ENCODE data around the gene KCNF1.

The KCNF1 gene

GRCh38 chr2:10894264-10894935, 17.3 kb upstream of the KCNF1 start:
- no peak for TF ChIP-seq TAF1 (IDR thresholded peaks at IDR 0.05; ENCODE audit: borderline replicate concordance, low read depth, low read length)
- no peak for TF ChIP-seq POLR2AphosphoS5 (IDR thresholded peaks at IDR 0.05; ENCODE audit: low read depth, low read length)
- no peak for TF ChIP-seq POLR2A (IDR thresholded peaks at IDR 0.05; ENCODE audit: low read depth, low read length)
- no peak for DNase-seq (ENCODE audit: insufficient read length)
- no peak for FAIRE-seq

- DNase-seq (ENCODE audit: insufficient read length) = no peak
- FAIRE-seq = no peak
- TF ChIP-seq TAF1 (IDR thresholded peaks at IDR 0.05; ENCODE audit: borderline replicate concordance, low read depth, low read length) = no peak
- no peak for TF ChIP-seq POLR2AphosphoS5 (IDR thresholded peaks at IDR 0.05; ENCODE audit: low read depth, low read length)
- TF ChIP-seq POLR2A (IDR thresholded peaks at IDR 0.05; ENCODE audit: low read depth, low read length) = no peak
Observed at GRCh38 chr2:10895231-10895630, 16.5 kb upstream of the KCNF1 start.

- DNase-seq (ENCODE audit: insufficient read length) = no peak
- no peak for FAIRE-seq
- TF ChIP-seq TAF1 (IDR thresholded peaks at IDR 0.05; ENCODE audit: borderline replicate concordance, low read depth, low read length) = no peak
- TF ChIP-seq POLR2A (IDR thresholded peaks at IDR 0.05; ENCODE audit: low read depth, low read length) = no peak
- no peak for TF ChIP-seq POLR2AphosphoS5 (IDR thresholded peaks at IDR 0.05; ENCODE audit: low read depth, low read length)
Observed at GRCh38 chr2:10897956-10898355, 13.8 kb upstream of the KCNF1 start.

GRCh38 chr2:10900216-10901109, 11.3 kb upstream of the KCNF1 start:
- DNase-seq (ENCODE audit: insufficient read length) (no peak), FAIRE-seq (peak; percentile 36)
- no peak for TF ChIP-seq POLR2A (IDR thresholded peaks at IDR 0.05; ENCODE audit: low read depth, low read length)
- no peak for TF ChIP-seq POLR2AphosphoS5 (IDR thresholded peaks at IDR 0.05; ENCODE audit: low read depth, low read length)
- no peak for TF ChIP-seq TAF1 (IDR thresholded peaks at IDR 0.05; ENCODE audit: borderline replicate concordance, low read depth, low read length)

- FAIRE-seq (no peak), DNase-seq (ENCODE audit: insufficient read length) (no peak)
- TF ChIP-seq TAF1 (IDR thresholded peaks at IDR 0.05; ENCODE audit: borderline replicate concordance, low read depth, low read length) (no peak), POLR2A (IDR thresholded peaks at IDR 0.05; ENCODE audit: low read depth, low read length) (no peak), POLR2AphosphoS5 (IDR thresholded peaks at IDR 0.05; ENCODE audit: low read depth, low read length) (no peak)
Observed at GRCh38 chr2:10901160-10901939, 10.4 kb upstream of the KCNF1 start.

GRCh38 chr2:10903861-10904210, 7.9 kb upstream of the KCNF1 start:
- DNase-seq (ENCODE audit: insufficient read length) = no peak
- FAIRE-seq = no peak
- TF ChIP-seq POLR2A (IDR thresholded peaks at IDR 0.05; ENCODE audit: low read depth, low read length) (no peak), TAF1 (IDR thresholded peaks at IDR 0.05; ENCODE audit: borderline replicate concordance, low read depth, low read length) (no peak), POLR2AphosphoS5 (IDR thresholded peaks at IDR 0.05; ENCODE audit: low read depth, low read length) (no peak)

- no peak for TF ChIP-seq TAF1 (IDR thresholded peaks at IDR 0.05; ENCODE audit: borderline replicate concordance, low read depth, low read length)
- no peak for TF ChIP-seq POLR2AphosphoS5 (IDR thresholded peaks at IDR 0.05; ENCODE audit: low read depth, low read length)
- TF ChIP-seq POLR2A (IDR thresholded peaks at IDR 0.05; ENCODE audit: low read depth, low read length) = no peak
- DNase-seq (ENCODE audit: insufficient read length) = no peak
- FAIRE-seq = no peak
Observed at GRCh38 chr2:10904455-10904854, 7.3 kb upstream of the KCNF1 start.

GRCh38 chr2:10905006-10905861, 6.5 kb upstream of the KCNF1 start:
- FAIRE-seq (no peak), DNase-seq (ENCODE audit: insufficient read length) (no peak)
- TF ChIP-seq POLR2A (IDR thresholded peaks at IDR 0.05; ENCODE audit: low read depth, low read length) (no peak), TAF1 (IDR thresholded peaks at IDR 0.05; ENCODE audit: borderline replicate concordance, low read depth, low read length) (no peak), POLR2AphosphoS5 (IDR thresholded peaks at IDR 0.05; ENCODE audit: low read depth, low read length) (no peak)

- FAIRE-seq = no peak
- DNase-seq (ENCODE audit: insufficient read length) = no peak
- no peak for TF ChIP-seq POLR2AphosphoS5 (IDR thresholded peaks at IDR 0.05; ENCODE audit: low read depth, low read length)
- TF ChIP-seq TAF1 (IDR thresholded peaks at IDR 0.05; ENCODE audit: borderline replicate concordance, low read depth, low read length) = no peak
- no peak for TF ChIP-seq POLR2A (IDR thresholded peaks at IDR 0.05; ENCODE audit: low read depth, low read length)
Observed at GRCh38 chr2:10905862-10906143, 5.9 kb upstream of the KCNF1 start.

GRCh38 chr2:10906926-10907625, 4.7 kb upstream of the KCNF1 start:
- TF ChIP-seq POLR2AphosphoS5 (IDR thresholded peaks at IDR 0.05; ENCODE audit: low read depth, low read length) (no peak), TAF1 (IDR thresholded peaks at IDR 0.05; ENCODE audit: borderline replicate concordance, low read depth, low read length) (no peak), POLR2A (IDR thresholded peaks at IDR 0.05; ENCODE audit: low read depth, low read length) (no peak)
- DNase-seq (ENCODE audit: insufficient read length) (no peak), FAIRE-seq (no peak)

All from GM12892 (cell line).